HEK293T (cell line): ENCODE measurements around the gene TIGD1.

Experiments
- ARNT ChIP-seq: fragments of 450-650 bp; IDR thresholded peaks from 2 replicates; pipeline ENCODE4 v1.6.1; 2017; ENCODE audit warnings: mild to moderate bottlenecking
- BHLHE40 ChIP-seq: fragments of 450-650 bp; IDR thresholded peaks from 2 replicates; pipeline ENCODE4 v1.6.1; 2016; ENCODE audit warnings: mild to moderate bottlenecking, moderate library complexity, borderline replicate concordance
- CTBP1 ChIP-seq: fragments of 450-650 bp; IDR thresholded peaks from 2 replicates; pipeline ENCODE4 v1.6.1; 2016; ENCODE audit warnings: borderline replicate concordance
- ELF4 ChIP-seq: fragments of 450-650 bp; IDR thresholded peaks from 2 replicates; pipeline ENCODE4 v1.6.1; 2017; ENCODE audit warnings: antibody characterized with exemption
- FOXA1 ChIP-seq: fragments of 450-650 bp; IDR thresholded peaks from 2 replicates; pipeline ENCODE4 v1.6.1; 2016; ENCODE audit warnings: mild to moderate bottlenecking
- FOXK2 ChIP-seq: fragments of 450-650 bp; IDR thresholded peaks from 2 replicates; pipeline ENCODE4 v1.6.1; 2016; ENCODE audit warnings: mild to moderate bottlenecking
- FOXM1 ChIP-seq: fragments of 450-650 bp; IDR thresholded peaks from 2 replicates; pipeline ENCODE4 v1.6.1; 2017; ENCODE audit warnings: mild to moderate bottlenecking, borderline replicate concordance
- HDGF ChIP-seq: fragments of 450-650 bp; IDR thresholded peaks from 2 replicates; pipeline ENCODE4 v1.6.1; 2017; ENCODE audit warnings: antibody characterized with exemption, borderline replicate concordance
- LEF1 ChIP-seq: fragments of 450-650 bp; IDR thresholded peaks from 2 replicates; pipeline ENCODE4 v1.6.1; 2017; ENCODE audit warnings: mild to moderate bottlenecking, borderline replicate concordance
- PKNOX1 ChIP-seq: fragments of 450-650 bp; IDR thresholded peaks from 2 replicates; pipeline ENCODE4 v1.6.1; 2016
- SP1 ChIP-seq: fragments of 450-650 bp; IDR thresholded peaks from 2 replicates; pipeline ENCODE4 v1.6.1; 2017
- SUZ12 ChIP-seq: fragments of 450-650 bp; IDR thresholded peaks from 2 replicates; pipeline ENCODE4 v1.6.1; 2016; ENCODE audit warnings: mild to moderate bottlenecking
- TARDBP ChIP-seq: fragments of 450-650 bp; IDR thresholded peaks from 2 replicates; pipeline ENCODE4 v1.6.1; 2016
- ZNF384 ChIP-seq: fragments of 450-650 bp; IDR thresholded peaks from 2 replicates; pipeline ENCODE4 v1.6.1; 2016

GRCh38 chr2:232537499-232537898, 12.9 kb downstream of the TIGD1 start:
- TF ChIP-seq FOXA1 (no peak), ZNF384 (no peak), FOXM1 (no peak), HDGF (no peak), PKNOX1 (no peak), SUZ12 (no peak), CTBP1 (no peak), BHLHE40 (no peak), TARDBP (no peak), FOXK2 (no peak), ARNT (no peak), SP1 (no peak), ELF4 (no peak), LEF1 (no peak)
